B cell (primary cell): ENCODE data around the gene GLIS2.

Experiments used
- CTCF ChIP-seq: fragments of 200-600 bp; IDR thresholded peaks from one replicate; pipeline ENCODE4 v1.8.0; 2022; ENCODE audit warnings: antibody characterized with exemption, mild to moderate bottlenecking
- EZH2 ChIP-seq: IDR thresholded peaks from 2 replicates; pipeline ENCODE4 v1.6.1; 2012; ENCODE audit warnings: borderline replicate concordance, low read depth, mild to moderate bottlenecking, moderate library complexity, low read length; ENCODE audit not compliant: insufficient read depth, poor library complexity, severe bottlenecking

GRCh38 chr16:4301968-4302367, 13.9 kb upstream of the GLIS2 start:
- TF ChIP-seq CTCF (no peak), EZH2 (no peak)
